GM23338 (cell line): ENCODE measurements around the gene MLC1. TPM values are rescaled to one million over a fixed set of nuclear protein-coding genes. Genes with fewer than 3 reads are reported as not detected.

Experiments used
- ATAC-seq: fragments of 200-7000 bp; cut with Tn5 transposase; 3 replicates; pipeline ENCODE4 v1.9.1; 2020
- DNase-seq: peaks from one replicate; pipeline ENCODE4 v3.0.0-alpha.2; 2015; ENCODE audit warnings: low spot score
- H2AFZ ChIP-seq: fragments of 200-600 bp; sonication (generic); 2 replicates; pipeline ENCODE4 v1.8.0; 2016; ENCODE audit warnings: antibody characterized with exemption, mild to moderate bottlenecking, moderate library complexity
- H3F3A ChIP-seq: fragments of 200-600 bp; sonication (generic); replicated peaks from 2 replicates; pipeline ENCODE4 v1.8.0; 2017; ENCODE audit warnings: antibody characterized with exemption, mixed run types, low read depth
- H3K27ac ChIP-seq: fragments of 200-600 bp; sonication (generic); 2 replicates; pipeline ENCODE4 v1.6.1; 2016; ENCODE audit warnings: low read depth
- H3K27me3 ChIP-seq: fragments of 200-600 bp; sonication (generic); 2 replicates; pipeline ENCODE4 v1.8.0; 2016; ENCODE audit warnings: mild to moderate bottlenecking, mixed run types, moderate library complexity; ENCODE audit not compliant: insufficient read depth
- H3K36me3 ChIP-seq: fragments of 200-600 bp; sonication (generic); 2 replicates; pipeline ENCODE4 v1.8.0; 2016; ENCODE audit warnings: mild to moderate bottlenecking; ENCODE audit not compliant: insufficient read depth
- H3K4me1 ChIP-seq: fragments of 200-600 bp; sonication (generic); 2 replicates; pipeline ENCODE4 v1.8.0; 2016; ENCODE audit warnings: mild to moderate bottlenecking, moderate library complexity; ENCODE audit not compliant: insufficient read depth
- H3K4me2 ChIP-seq: fragments of 200-600 bp; sonication (generic); 2 replicates; pipeline ENCODE4 v1.7.1; 2017; ENCODE audit warnings: mixed run types
- H3K4me3 ChIP-seq: fragments of 200-600 bp; sonication (generic); 2 replicates; pipeline ENCODE4 v1.6.1; 2016; ENCODE audit warnings: mixed run types
- H3K79me2 ChIP-seq: fragments of 200-600 bp; sonication (generic); replicated peaks from 2 replicates; pipeline ENCODE4 v1.8.0; 2017; ENCODE audit warnings: mild to moderate bottlenecking; ENCODE audit not compliant: insufficient read depth
- H3K9me2 ChIP-seq: fragments of 200-600 bp; sonication (generic); 2 replicates; pipeline ENCODE4 v1.8.0; 2017; ENCODE audit not compliant: insufficient read depth
- H4K20me1 ChIP-seq: fragments of 200-600 bp; sonication (generic); replicated peaks from 2 replicates; pipeline ENCODE4 v1.8.0; 2017; ENCODE audit warnings: mild to moderate bottlenecking; ENCODE audit not compliant: insufficient read depth
- H3K27ac Mint-ChIP-seq: 2 replicates; pipeline ENCODE4 v1.8.0; 2020; ENCODE audit warnings: inconsistent platforms, mild to moderate bottlenecking, moderate library complexity, mixed read lengths
- H3K27me3 Mint-ChIP-seq: 3 replicates; pipeline ENCODE4 v1.8.0; 2022; ENCODE audit warnings: low read depth, mild to moderate bottlenecking, moderate library complexity, mixed read lengths, inconsistent platforms; ENCODE audit not compliant: insufficient read depth, poor library complexity
- H3K36me3 Mint-ChIP-seq: 3 replicates; pipeline ENCODE4 v1.8.0; 2021; ENCODE audit warnings: low read depth, mild to moderate bottlenecking, inconsistent platforms, moderate library complexity, mixed read lengths
- H3K4me1 Mint-ChIP-seq: 3 replicates; pipeline ENCODE4 v1.8.0; 2020; ENCODE audit warnings: mild to moderate bottlenecking, inconsistent platforms, mixed read lengths
- H3K4me3 Mint-ChIP-seq: 3 replicates; pipeline ENCODE4 v1.8.0; 2021; ENCODE audit warnings: moderate library complexity, mild to moderate bottlenecking, inconsistent platforms, mixed read lengths
- H3K9me3 Mint-ChIP-seq: 3 replicates; pipeline ENCODE4 v1.8.0; 2020; ENCODE audit warnings: moderate library complexity, mild to moderate bottlenecking, inconsistent platforms, mixed read lengths
- CREB1 ChIP-seq: fragments of 250-450 bp; sonication (Bioruptor Pico); IDR thresholded peaks from 2 replicates; pipeline ENCODE4 v1.5.0; 2020; ENCODE audit warnings: low read depth, mild to moderate bottlenecking, moderate library complexity
- EZH2 ChIP-seq: fragments of 200-600 bp; sonication (generic); IDR thresholded peaks from one replicate; pipeline ENCODE4 v1.8.0; 2017; ENCODE audit warnings: antibody characterized with exemption, mild to moderate bottlenecking, low read depth; ENCODE audit not compliant: unreplicated experiment
- POLR2AphosphoS5 ChIP-seq: IDR thresholded peaks from 2 replicates; pipeline ENCODE4 v1.6.1; 2016; ENCODE audit warnings: antibody characterized with exemption, low read depth
- STAT1 ChIP-seq: IDR thresholded peaks from one replicate; pipeline ENCODE4 v1.6.1; 2016; ENCODE audit warnings: antibody characterized with exemption; ENCODE audit not compliant: unreplicated experiment
- ZNF114 ChIP-seq: fragments of 250-450 bp; sonication (Bioruptor Pico); IDR thresholded peaks from 2 replicates; pipeline ENCODE4 v1.5.0; 2020; ENCODE audit warnings: mild to moderate bottlenecking, moderate library complexity
- ZNF331 ChIP-seq: fragments of 250-450 bp; sonication (Bioruptor Pico); IDR thresholded peaks from 2 replicates; pipeline ENCODE4 v1.5.0; 2020; ENCODE audit warnings: low read depth, mild to moderate bottlenecking, moderate library complexity
- polyA plus RNA-seq: library from polyadenylated mRNA; unstranded; fragments of >200 nt; fragmentation: Nextera tagmentation; extraction: Ambion mirVana; gene quantifications from 2 replicates; pipeline ENCODE4 v1.2.1, GENCODE V29; 2016
- total RNA-seq: library from RNA; depleted of rRNA; stranded (reverse); fragments of >200 nt; shearing (Covaris generic); gene quantifications from 2 replicates; pipeline ENCODE4 v1.2.3, GENCODE V29; 2014
- TF ChIP-seq, protein P1 (sequence below): fragments of 250-450 bp; sonication (Bioruptor Pico); IDR thresholded peaks from 2 replicates; pipeline ENCODE4 v1.5.0; 2020; ENCODE audit warnings: mild to moderate bottlenecking, moderate library complexity
- TF ChIP-seq, protein P2 (sequence below): IDR thresholded peaks from 2 replicates; pipeline ENCODE4 v1.6.1; 2016; ENCODE audit warnings: antibody characterized with exemption
- TF ChIP-seq, protein P3 (sequence below): IDR thresholded peaks from one replicate; pipeline ENCODE4 v1.6.1; 2018; ENCODE audit warnings: antibody characterized with exemption; ENCODE audit not compliant: unreplicated experiment

MLC1 gene
- total and polyA plus RNA-seq, 2 experiments from 2014 or later, result not detected

DNA sequence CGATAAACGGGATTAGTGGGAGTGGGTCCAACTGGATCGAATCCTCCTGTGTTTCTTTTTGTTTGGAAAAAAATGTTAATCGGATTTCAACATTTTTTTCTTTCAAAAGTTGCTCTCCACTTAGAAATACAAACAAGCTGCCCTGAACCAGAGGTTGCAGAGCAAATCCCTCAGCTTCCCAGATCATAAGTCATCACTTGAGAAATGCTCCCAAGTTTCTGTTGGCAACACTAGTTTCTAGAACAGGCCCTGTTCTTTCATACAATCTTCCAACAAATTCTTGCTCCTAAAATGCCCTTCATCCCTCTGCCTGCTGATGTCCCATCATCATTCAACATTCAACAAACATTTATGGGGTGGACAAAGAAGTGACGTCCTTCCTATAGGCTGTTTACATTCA, 1.3 kb upstream of the MLC1 start:
- Histone ChIP-seq H3F3A (peaks cover 5% of the 10 kb centered on the region; the same call in 1 of the 2 replicates), H3K79me2 (no peaks in the 10 kb centered on the region), H3K27me3 (peaks cover 23% of the 10 kb centered on the region), H3K9me2 (no peaks in the 10 kb centered on the region), H3K4me1 (no peaks in the 10 kb centered on the region; the same call in 1 of the 2 replicates), H3K4me2 (no peak overlapping the region), H3K27ac (no peak overlapping the region), H3K36me3 (no peaks in the 10 kb centered on the region), H4K20me1 (no peaks in the 10 kb centered on the region), H3K4me3 (no peak overlapping the region), H2AFZ (no peak overlapping the region)
- DNase-seq (no peak), ATAC-seq (no peak)
- Mint-ChIP-seq H3K9me3 (peaks cover 8% of the 10 kb centered on the region; the same call in 2 of the 3 replicates), H3K27ac (no peak overlapping the region), H3K36me3 (peaks cover 7% of the 10 kb centered on the region; the same call in 1 of the 3 replicates), H3K27me3 (peaks cover 15% of the 10 kb centered on the region), H3K4me1 (peaks cover 10% of the 10 kb centered on the region), H3K4me3 (no peak overlapping the region)
- no peak for TF ChIP-seq STAT1

DNA sequence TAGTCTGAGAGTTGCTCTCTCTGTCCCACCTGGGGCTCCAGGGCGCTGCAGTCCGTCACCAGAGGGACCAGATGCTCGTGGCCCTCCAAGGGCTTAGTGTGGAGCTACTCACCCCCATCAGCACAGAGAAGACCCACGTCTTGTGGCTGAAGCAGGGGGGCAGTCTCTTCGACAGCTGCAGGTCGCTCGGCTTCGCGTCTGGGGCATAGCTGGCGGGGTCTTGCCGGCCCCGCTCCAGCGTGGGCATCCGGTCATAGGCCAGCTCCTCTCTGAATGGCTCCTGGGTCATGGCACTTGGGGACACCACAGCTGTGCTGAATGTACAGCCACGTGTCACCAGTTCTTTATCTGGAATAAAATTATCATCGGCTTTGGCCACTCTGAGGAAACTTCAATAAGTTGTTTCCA, 608 bp downstream of the MLC1 start:
- H2AFZ ChIP-seq, result no peak overlapping the region
- H3F3A ChIP-seq, result peaks cover 5% of the 10 kb centered on the region; the same call in 1 of the 2 replicates
- H3K4me1 ChIP-seq, result no peaks in the 10 kb centered on the region; the same call in 1 of the 2 replicates
- Mint-ChIP-seq H3K4me1 (peaks cover 10% of the 10 kb centered on the region), H3K36me3 (0 out of 3 replicates have a peak, but pooled peaks cover 3% of the 10 kb centered on the region), H3K27ac (no peak overlapping the region), H3K9me3 (peaks cover 4% of the 10 kb centered on the region; the same call in 1 of the 3 replicates), H3K4me3 (no peak overlapping the region; the same call in 2 of the 3 replicates), H3K27me3 (peaks cover 20% of the 10 kb centered on the region)
- H3K27me3 ChIP-seq, result peaks cover 7% of the 10 kb centered on the region; the same call in 1 of the 2 replicates
- H3K4me3 ChIP-seq, result no peak overlapping the region
- no peak overlapping the region for H3K4me2 ChIP-seq
- no peak for ATAC-seq
- no peak overlapping the region for H3K27ac ChIP-seq
- DNase-seq, result no peak
- no peaks in the 10 kb centered on the region for H3K36me3 ChIP-seq
- H4K20me1 ChIP-seq, result no peaks in the 10 kb centered on the region
- no peaks in the 10 kb centered on the region for H3K9me2 ChIP-seq
- no peaks in the 10 kb centered on the region for H3K79me2 ChIP-seq
- TF ChIP-seq ZNF331 (CRISPR knock-in tag), result no peak
- no peak for TF ChIP-seq EZH2
- TF ChIP-seq, protein P1, sequence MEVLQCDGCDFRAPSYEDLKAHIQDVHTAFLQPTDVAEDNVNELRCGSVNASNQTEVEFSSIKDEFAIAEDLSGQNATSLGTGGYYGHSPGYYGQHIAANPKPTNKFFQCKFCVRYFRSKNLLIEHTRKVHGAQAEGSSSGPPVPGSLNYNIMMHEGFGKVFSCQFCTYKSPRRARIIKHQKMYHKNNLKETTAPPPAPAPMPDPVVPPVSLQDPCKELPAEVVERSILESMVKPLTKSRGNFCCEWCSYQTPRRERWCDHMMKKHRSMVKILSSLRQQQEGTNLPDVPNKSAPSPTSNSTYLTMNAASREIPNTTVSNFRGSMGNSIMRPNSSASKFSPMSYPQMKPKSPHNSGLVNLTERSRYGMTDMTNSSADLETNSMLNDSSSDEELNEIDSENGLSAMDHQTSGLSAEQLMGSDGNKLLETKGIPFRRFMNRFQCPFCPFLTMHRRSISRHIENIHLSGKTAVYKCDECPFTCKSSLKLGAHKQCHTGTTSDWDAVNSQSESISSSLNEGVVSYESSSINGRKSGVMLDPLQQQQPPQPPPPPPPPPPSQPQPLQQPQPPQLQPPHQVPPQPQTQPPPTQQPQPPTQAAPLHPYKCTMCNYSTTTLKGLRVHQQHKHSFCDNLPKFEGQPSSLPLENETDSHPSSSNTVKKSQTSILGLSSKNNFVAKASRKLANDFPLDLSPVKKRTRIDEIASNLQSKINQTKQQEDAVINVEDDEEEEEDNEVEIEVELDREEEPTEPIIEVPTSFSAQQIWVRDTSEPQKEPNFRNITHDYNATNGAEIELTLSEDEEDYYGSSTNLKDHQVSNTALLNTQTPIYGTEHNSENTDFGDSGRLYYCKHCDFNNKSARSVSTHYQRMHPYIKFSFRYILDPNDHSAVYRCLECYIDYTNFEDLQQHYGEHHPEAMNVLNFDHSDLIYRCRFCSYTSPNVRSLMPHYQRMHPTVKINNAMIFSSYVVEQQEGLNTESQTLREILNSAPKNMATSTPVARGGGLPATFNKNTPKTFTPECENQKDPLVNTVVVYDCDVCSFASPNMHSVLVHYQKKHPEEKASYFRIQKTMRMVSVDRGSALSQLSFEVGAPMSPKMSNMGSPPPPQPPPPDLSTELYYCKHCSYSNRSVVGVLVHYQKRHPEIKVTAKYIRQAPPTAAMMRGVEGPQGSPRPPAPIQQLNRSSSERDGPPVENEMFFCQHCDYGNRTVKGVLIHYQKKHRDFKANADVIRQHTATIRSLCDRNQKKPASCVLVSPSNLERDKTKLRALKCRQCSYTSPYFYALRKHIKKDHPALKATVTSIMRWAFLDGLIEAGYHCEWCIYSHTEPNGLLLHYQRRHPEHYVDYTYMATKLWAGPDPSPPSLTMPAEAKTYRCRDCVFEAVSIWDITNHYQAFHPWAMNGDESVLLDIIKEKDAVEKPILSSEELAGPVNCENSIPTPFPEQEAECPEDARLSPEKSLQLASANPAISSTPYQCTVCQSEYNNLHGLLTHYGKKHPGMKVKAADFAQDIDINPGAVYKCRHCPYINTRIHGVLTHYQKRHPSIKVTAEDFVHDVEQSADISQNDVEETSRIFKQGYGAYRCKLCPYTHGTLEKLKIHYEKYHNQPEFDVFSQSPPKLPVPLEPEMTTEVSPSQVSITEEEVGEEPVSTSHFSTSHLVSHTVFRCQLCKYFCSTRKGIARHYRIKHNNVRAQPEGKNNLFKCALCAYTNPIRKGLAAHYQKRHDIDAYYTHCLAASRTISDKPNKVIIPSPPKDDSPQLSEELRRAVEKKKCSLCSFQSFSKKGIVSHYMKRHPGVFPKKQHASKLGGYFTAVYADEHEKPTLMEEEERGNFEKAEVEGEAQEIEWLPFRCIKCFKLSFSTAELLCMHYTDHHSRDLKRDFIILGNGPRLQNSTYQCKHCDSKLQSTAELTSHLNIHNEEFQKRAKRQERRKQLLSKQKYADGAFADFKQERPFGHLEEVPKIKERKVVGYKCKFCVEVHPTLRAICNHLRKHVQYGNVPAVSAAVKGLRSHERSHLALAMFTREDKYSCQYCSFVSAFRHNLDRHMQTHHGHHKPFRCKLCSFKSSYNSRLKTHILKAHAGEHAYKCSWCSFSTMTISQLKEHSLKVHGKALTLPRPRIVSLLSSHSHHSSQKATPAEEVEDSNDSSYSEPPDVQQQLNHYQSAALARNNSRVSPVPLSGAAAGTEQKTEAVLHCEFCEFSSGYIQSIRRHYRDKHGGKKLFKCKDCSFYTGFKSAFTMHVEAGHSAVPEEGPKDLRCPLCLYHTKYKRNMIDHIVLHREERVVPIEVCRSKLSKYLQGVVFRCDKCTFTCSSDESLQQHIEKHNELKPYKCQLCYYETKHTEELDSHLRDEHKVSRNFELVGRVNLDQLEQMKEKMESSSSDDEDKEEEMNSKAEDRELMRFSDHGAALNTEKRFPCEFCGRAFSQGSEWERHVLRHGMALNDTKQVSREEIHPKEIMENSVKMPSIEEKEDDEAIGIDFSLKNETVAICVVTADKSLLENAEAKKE (CRISPR knock-in tag), result no peak
- no peak for TF ChIP-seq ZNF114 (CRISPR knock-in tag)
- TF ChIP-seq POLR2AphosphoS5, result no peak
- TF ChIP-seq, protein P2, sequence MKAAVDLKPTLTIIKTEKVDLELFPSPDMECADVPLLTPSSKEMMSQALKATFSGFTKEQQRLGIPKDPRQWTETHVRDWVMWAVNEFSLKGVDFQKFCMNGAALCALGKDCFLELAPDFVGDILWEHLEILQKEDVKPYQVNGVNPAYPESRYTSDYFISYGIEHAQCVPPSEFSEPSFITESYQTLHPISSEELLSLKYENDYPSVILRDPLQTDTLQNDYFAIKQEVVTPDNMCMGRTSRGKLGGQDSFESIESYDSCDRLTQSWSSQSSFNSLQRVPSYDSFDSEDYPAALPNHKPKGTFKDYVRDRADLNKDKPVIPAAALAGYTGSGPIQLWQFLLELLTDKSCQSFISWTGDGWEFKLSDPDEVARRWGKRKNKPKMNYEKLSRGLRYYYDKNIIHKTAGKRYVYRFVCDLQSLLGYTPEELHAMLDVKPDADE, result no peak
- TF ChIP-seq, protein P3, sequence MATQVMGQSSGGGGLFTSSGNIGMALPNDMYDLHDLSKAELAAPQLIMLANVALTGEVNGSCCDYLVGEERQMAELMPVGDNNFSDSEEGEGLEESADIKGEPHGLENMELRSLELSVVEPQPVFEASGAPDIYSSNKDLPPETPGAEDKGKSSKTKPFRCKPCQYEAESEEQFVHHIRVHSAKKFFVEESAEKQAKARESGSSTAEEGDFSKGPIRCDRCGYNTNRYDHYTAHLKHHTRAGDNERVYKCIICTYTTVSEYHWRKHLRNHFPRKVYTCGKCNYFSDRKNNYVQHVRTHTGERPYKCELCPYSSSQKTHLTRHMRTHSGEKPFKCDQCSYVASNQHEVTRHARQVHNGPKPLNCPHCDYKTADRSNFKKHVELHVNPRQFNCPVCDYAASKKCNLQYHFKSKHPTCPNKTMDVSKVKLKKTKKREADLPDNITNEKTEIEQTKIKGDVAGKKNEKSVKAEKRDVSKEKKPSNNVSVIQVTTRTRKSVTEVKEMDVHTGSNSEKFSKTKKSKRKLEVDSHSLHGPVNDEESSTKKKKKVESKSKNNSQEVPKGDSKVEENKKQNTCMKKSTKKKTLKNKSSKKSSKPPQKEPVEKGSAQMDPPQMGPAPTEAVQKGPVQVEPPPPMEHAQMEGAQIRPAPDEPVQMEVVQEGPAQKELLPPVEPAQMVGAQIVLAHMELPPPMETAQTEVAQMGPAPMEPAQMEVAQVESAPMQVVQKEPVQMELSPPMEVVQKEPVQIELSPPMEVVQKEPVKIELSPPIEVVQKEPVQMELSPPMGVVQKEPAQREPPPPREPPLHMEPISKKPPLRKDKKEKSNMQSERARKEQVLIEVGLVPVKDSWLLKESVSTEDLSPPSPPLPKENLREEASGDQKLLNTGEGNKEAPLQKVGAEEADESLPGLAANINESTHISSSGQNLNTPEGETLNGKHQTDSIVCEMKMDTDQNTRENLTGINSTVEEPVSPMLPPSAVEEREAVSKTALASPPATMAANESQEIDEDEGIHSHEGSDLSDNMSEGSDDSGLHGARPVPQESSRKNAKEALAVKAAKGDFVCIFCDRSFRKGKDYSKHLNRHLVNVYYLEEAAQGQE, result no peak
- TF ChIP-seq CREB1, result no peak
- TF ChIP-seq STAT1, result no peak
